Upper lobe of left lung (tissue), 4 donors: Measurements from ENCODE around the gene BBS4.
"Not testable (repeated sequence)": the region's sequence is repeated elsewhere in the genome, so short reads cannot be mapped to it uniquely, and the experiment has no call there.

Experiments used
- POLR2A ChIP-seq, 4 donors: fragments of 450-650 bp; IDR thresholded peaks; one replicate each; pipeline ENCODE4 v1.5.1; 2016 to 2017; ENCODE audit warnings: antibody characterized with exemption in 4 of 4, mild to moderate bottlenecking in 2 of 4
- POLR2AphosphoS5 ChIP-seq, 2 donors: sonication (generic); formaldehyde crosslinking; IDR thresholded peaks; one replicate each; pipeline ENCODE4 v1.5.1; 2017; ENCODE audit warnings: antibody characterized with exemption in 2 of 2
- TF ChIP-seq, protein P1 (sequence below), 6 experiments: fragments of 450-650 bp in 4 of 6; fragments of 200-600 bp in 2 of 6; sonication (generic) in 2 of 6; IDR thresholded peaks; one replicate each; pipeline ENCODE4 v1.5.1; 2016 to 2019; ENCODE audit warnings: antibody characterized with exemption in 6 of 6

DNA sequence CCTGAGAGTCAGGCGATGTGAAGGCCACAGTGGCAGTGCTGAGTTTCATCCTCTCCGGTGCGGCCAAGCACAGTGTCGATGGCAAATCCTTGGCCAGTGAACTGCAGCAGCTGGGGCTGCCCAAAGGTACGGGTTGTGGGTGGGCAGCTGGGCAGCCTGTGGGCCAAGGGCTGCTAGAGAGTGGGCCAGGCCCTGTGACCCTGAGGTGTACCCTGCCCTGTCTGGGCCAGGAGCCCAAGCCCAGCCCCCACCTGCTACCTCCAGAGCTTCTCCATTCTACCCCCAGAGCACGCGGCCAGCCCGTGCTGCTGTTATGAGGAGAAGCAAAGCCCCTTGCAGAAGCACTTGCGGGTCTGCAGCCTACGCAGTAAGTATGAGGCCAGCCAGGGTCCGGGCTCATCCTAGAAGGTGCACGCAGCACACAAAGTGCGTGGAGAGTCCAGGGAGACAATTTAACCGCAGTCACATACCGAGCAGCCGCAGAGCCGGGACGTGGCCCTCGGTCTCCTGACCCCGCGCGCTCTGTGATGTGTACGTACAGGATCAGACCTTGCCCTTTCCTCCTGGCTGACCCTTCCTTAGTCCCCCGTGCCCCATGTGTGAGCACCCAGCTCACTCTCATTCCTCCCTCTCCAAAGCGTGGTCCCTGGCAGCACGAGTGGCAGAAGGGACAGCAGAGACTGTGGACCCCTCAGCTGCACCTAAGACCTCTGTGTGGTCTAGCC, 46.1 kb upstream of the BBS4 start:
- not testable (repeated sequence) for TF ChIP-seq POLR2AphosphoS5, POLR2A (IDR thresholded peaks at IDR 0.05)
- TF ChIP-seq, protein P1, sequence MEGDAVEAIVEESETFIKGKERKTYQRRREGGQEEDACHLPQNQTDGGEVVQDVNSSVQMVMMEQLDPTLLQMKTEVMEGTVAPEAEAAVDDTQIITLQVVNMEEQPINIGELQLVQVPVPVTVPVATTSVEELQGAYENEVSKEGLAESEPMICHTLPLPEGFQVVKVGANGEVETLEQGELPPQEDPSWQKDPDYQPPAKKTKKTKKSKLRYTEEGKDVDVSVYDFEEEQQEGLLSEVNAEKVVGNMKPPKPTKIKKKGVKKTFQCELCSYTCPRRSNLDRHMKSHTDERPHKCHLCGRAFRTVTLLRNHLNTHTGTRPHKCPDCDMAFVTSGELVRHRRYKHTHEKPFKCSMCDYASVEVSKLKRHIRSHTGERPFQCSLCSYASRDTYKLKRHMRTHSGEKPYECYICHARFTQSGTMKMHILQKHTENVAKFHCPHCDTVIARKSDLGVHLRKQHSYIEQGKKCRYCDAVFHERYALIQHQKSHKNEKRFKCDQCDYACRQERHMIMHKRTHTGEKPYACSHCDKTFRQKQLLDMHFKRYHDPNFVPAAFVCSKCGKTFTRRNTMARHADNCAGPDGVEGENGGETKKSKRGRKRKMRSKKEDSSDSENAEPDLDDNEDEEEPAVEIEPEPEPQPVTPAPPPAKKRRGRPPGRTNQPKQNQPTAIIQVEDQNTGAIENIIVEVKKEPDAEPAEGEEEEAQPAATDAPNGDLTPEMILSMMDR (IDR thresholded peaks at IDR 0.05): not testable (repeated sequence)
